GM12874 (cell line): ENCODE measurements around the gene DEFB131B.
"Not testable (repeated sequence)": the region's sequence is repeated elsewhere in the genome, so short reads cannot be mapped to it uniquely, and the experiment has no call there.

Experiments used
- CTCF ChIP-seq: IDR thresholded peaks from 2 replicates; pipeline ENCODE4 v1.5.1; 2011; ENCODE audit warnings: low read depth, mild to moderate bottlenecking, control low read depth, low read length, moderate library complexity; ENCODE audit not compliant: insufficient read depth

Gene DEFB131B

GRCh38 chr11:71878059-71878458 is at the start of gene DEFB131B:
Gene DEFB131B, plus strand, starts transcription at chr11:71878453. Its CDS starts 0 bp downstream, at chr11:71878453.
- not testable (repeated sequence) for TF ChIP-seq CTCF

- TF ChIP-seq CTCF: not testable (repeated sequence)
These were observed 45.4 kb upstream of the DEFB131B start, which contains the start of gene DEFB108B for GRCh38 chr11:71832811-71833210. Gene DEFB108B, plus strand, starts transcription at chr11:71833200. Its CDS starts 0 bp downstream, at chr11:71833200.

GRCh38 chr11:71843858-71844257 is 34.4 kb upstream of the DEFB131B start:
- TF ChIP-seq CTCF: no peak

- TF ChIP-seq CTCF: peak; percentile 68
These were observed 14.2 kb upstream of the DEFB131B start for GRCh38 chr11:71863978-71864627.

- no peak for TF ChIP-seq CTCF
These were observed 17.7 kb downstream of the DEFB131B start for GRCh38 chr11:71895961-71896360.

- TF ChIP-seq CTCF: no peak
These were observed 30.0 kb downstream of the DEFB131B start for GRCh38 chr11:71908218-71908617.

- TF ChIP-seq CTCF: 0 out of 2 replicates have a peak, but pooled peaks have one; percentile 22
These were observed 33.2 kb downstream of the DEFB131B start for GRCh38 chr11:71911321-71911985.
